WERI-Rb-1 (cell line): ENCODE measurements around the gene RNF130.

Experiments
- DNase-seq: peaks from one replicate; pipeline ENCODE4 v3.0.0-alpha.2; 2020
- H3K27ac ChIP-seq: fragments of 250-450 bp; sonication (Bioruptor Pico); 2 replicates; pipeline ENCODE4 v1.5.1; 2020; ENCODE audit warnings: mild to moderate bottlenecking, moderate library complexity
- H3K27me3 ChIP-seq: fragments of 250-450 bp; sonication (Bioruptor Pico); 2 replicates; pipeline ENCODE4 v1.5.1; 2021; ENCODE audit warnings: mild to moderate bottlenecking, low read depth, moderate library complexity; ENCODE audit not compliant: insufficient read depth, severe bottlenecking
- H3K36me3 ChIP-seq: fragments of 250-450 bp; sonication (Bioruptor Pico); 2 replicates; pipeline ENCODE4 v1.5.1; 2020; ENCODE audit warnings: mild to moderate bottlenecking, moderate library complexity
- H3K4me3 ChIP-seq: 2 replicates; pipeline ENCODE4 v1.5.1; 2011; ENCODE audit warnings: low read depth, mild to moderate bottlenecking, control low read depth, low read length
- H3K9me3 ChIP-seq: fragments of 250-450 bp; sonication (Bioruptor Pico); 2 replicates; pipeline ENCODE4 v1.5.1; 2021; ENCODE audit warnings: mild to moderate bottlenecking, moderate library complexity; ENCODE audit not compliant: severe bottlenecking
- TF ChIP-seq, protein P1 (sequence below): IDR thresholded peaks from 2 replicates; pipeline ENCODE4 v1.5.1; 2011; ENCODE audit warnings: low read depth, mild to moderate bottlenecking, control low read depth, inconsistent platforms, low read length

RNF130 gene

GRCh38 chr5:180117000-180117725, 45.6 kb upstream of the RNF130 start:
- no peak overlapping the region for H3K4me3 ChIP-seq
- no peaks in the 10 kb centered on the region for H3K36me3 ChIP-seq
- H3K9me3 ChIP-seq = no peaks in the 10 kb centered on the region
- H3K27me3 ChIP-seq = no peaks in the 10 kb centered on the region
- TF ChIP-seq, protein P1, sequence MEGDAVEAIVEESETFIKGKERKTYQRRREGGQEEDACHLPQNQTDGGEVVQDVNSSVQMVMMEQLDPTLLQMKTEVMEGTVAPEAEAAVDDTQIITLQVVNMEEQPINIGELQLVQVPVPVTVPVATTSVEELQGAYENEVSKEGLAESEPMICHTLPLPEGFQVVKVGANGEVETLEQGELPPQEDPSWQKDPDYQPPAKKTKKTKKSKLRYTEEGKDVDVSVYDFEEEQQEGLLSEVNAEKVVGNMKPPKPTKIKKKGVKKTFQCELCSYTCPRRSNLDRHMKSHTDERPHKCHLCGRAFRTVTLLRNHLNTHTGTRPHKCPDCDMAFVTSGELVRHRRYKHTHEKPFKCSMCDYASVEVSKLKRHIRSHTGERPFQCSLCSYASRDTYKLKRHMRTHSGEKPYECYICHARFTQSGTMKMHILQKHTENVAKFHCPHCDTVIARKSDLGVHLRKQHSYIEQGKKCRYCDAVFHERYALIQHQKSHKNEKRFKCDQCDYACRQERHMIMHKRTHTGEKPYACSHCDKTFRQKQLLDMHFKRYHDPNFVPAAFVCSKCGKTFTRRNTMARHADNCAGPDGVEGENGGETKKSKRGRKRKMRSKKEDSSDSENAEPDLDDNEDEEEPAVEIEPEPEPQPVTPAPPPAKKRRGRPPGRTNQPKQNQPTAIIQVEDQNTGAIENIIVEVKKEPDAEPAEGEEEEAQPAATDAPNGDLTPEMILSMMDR = no peak
- H3K27ac ChIP-seq = peak overlapping the region; percentile 88; the same call in 1 of the 2 replicates
- no peak for DNase-seq

DNA sequence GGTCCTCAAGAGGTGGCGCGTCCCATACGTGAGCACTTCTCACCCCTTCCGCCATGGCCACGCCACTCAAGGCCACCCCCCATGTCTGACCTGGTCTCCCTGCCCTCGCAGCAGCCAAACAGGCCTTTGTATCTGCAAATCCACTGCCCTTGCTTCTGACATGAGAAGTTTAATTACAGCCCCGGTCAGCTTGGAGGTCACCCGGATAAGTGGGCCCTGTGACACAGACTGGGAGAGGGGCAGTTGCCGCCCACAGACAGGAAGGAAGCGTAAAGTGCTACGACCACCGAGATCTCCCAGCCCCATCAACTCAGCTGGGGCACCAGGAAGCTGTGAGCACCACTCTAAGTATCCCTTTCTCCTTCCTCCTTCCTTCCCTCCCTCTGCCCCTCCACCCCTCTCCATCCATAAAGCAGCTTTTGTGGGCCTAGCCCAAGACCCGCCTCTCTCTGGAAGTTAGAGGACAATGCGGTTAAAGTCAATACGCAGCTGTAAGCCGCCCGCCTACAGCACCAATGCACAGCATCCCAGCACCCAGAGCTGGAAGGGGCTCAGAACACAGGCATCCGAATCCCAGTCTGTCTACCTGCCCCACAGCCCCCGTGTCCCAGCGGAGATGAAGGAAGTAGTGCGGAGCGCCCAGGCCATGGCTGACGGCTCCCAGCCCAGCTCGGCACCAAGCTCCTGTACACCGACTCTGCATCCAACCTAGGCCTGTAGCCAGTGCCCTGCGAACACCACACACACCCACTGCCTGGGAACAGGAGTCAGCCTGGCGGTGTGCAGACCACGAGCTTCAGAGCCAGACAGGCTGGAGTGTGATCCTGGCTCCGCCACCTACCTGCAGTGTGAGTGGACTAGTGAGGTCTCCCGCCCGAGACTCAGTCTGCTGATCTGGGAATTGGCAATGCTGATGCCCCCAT, 44.8 kb upstream of the RNF130 start:
- Histone ChIP-seq H3K4me3 (no peak overlapping the region), H3K27me3 (no peaks in the 10 kb centered on the region), H3K27ac (peak overlapping the region; percentile 88), H3K36me3 (no peaks in the 10 kb centered on the region), H3K9me3 (no peaks in the 10 kb centered on the region)
- TF ChIP-seq, protein P1 = no peak
- DNase-seq = no peak

GRCh38 chr5:180115326-180116076, 43.9 kb upstream of the RNF130 start:
- no peak overlapping the region for H3K4me3 ChIP-seq
- no peaks in the 10 kb centered on the region for H3K9me3 ChIP-seq
- TF ChIP-seq, protein P1 = no peak
- peak; percentile 74 for DNase-seq
- H3K27ac ChIP-seq = peak overlapping the region; percentile 88
- H3K27me3 ChIP-seq = no peaks in the 10 kb centered on the region
- H3K36me3 ChIP-seq = no peaks in the 10 kb centered on the region

- Histone ChIP-seq H3K27me3 (no peaks in the 10 kb centered on the region), H3K9me3 (no peaks in the 10 kb centered on the region), H3K4me3 (no peak overlapping the region), H3K27ac (peak overlapping the region; percentile 88), H3K36me3 (no peaks in the 10 kb centered on the region)
- no peak for DNase-seq
- TF ChIP-seq, protein P1 = no peak
Measured at GRCh38 chr5:180114304-180115003, 42.9 kb upstream of the RNF130 start.

GRCh38 chr5:180113660-180114303, 42.2 kb upstream of the RNF130 start:
- H3K4me3 ChIP-seq = no peak overlapping the region
- no peak overlapping the region; the same call in 1 of the 2 replicates for H3K27ac ChIP-seq
- DNase-seq = no peak
- no peaks in the 10 kb centered on the region for H3K36me3 ChIP-seq
- H3K9me3 ChIP-seq = no peaks in the 10 kb centered on the region
- no peaks in the 10 kb centered on the region for H3K27me3 ChIP-seq
- TF ChIP-seq, protein P1 = no peak
